DOHH2 (cell line): ENCODE results near the gene SPSB1.
A peak's percentile ranks its signal among the peaks of the same experiment; 100 is the strongest.

Experiments used
- H3F3A ChIP-seq: fragments of 200-600 bp; sonication (generic), shearing (Covaris generic); 2 replicates; pipeline ENCODE4 v1.6.0; 2016; ENCODE audit warnings: antibody characterized with exemption, mild to moderate bottlenecking; ENCODE audit not compliant: control insufficient read depth, insufficient read depth
- H3K27ac ChIP-seq: fragments of 200-600 bp; sonication (generic); 2 replicates; pipeline ENCODE4 v1.5.1; 2014; ENCODE audit warnings: low read depth, mild to moderate bottlenecking, low read length, moderate library complexity
- H3K27me3 ChIP-seq: fragments of 200-600 bp; sonication (generic); 2 replicates; pipeline ENCODE4 v1.6.1; 2014; ENCODE audit warnings: mild to moderate bottlenecking, low read length, mixed read lengths; ENCODE audit not compliant: control insufficient read depth
- H3K36me3 ChIP-seq: fragments of 200-600 bp; sonication (generic); 2 replicates; pipeline ENCODE4 v1.6.1; 2014; ENCODE audit warnings: mild to moderate bottlenecking, low read length, moderate library complexity, mixed read lengths; ENCODE audit not compliant: control insufficient read depth
- H3K4me1 ChIP-seq: fragments of 200-600 bp; sonication (generic); 2 replicates; pipeline ENCODE4 v1.6.1; 2014; ENCODE audit warnings: mild to moderate bottlenecking, low read length, mixed read lengths; ENCODE audit not compliant: control insufficient read depth
- H3K4me2 ChIP-seq: fragments of 200-600 bp; sonication (generic); 2 replicates; pipeline ENCODE4 v1.6.0; 2014; ENCODE audit warnings: mild to moderate bottlenecking, low read length, moderate library complexity
- H3K4me3 ChIP-seq: fragments of 200-600 bp; sonication (generic); 2 replicates; pipeline ENCODE4 v1.5.1; 2014; ENCODE audit warnings: mild to moderate bottlenecking, low read length, mixed read lengths
- H3K79me2 ChIP-seq: fragments of 200-600 bp; sonication (generic); 2 replicates; pipeline ENCODE4 v1.6.1; 2014; ENCODE audit warnings: mild to moderate bottlenecking, low read length, mixed read lengths; ENCODE audit not compliant: control insufficient read depth
- H3K9me2 ChIP-seq: fragments of 200-600 bp; sonication (generic); replicated peaks from 2 replicates; pipeline ENCODE4 v1.6.1; 2014; ENCODE audit warnings: mild to moderate bottlenecking, low read length, mixed read lengths; ENCODE audit not compliant: control insufficient read depth
- H3K9me3 ChIP-seq: fragments of 200-600 bp; sonication (generic); 2 replicates; pipeline ENCODE4 v1.6.1; 2014; ENCODE audit warnings: antibody characterized with exemption, low read length, mixed read lengths; ENCODE audit not compliant: control insufficient read depth, insufficient read depth
- H4K20me1 ChIP-seq: fragments of 200-600 bp; sonication (generic); 2 replicates; pipeline ENCODE4 v1.6.0; 2014; ENCODE audit warnings: low read depth, mild to moderate bottlenecking, antibody characterized with exemption, low read length, moderate library complexity; ENCODE audit not compliant: control insufficient read depth, insufficient read depth
- EZH2phosphoT487 ChIP-seq: fragments of 200-600 bp; sonication (generic); IDR thresholded peaks from 2 replicates; pipeline ENCODE4 v1.6.1; 2017; ENCODE audit warnings: borderline replicate concordance, mild to moderate bottlenecking, antibody characterized with exemption, low read length, moderate library complexity, mixed read lengths
- TF ChIP-seq, protein P1 (sequence below): fragments of 200-600 bp; sonication (generic); IDR thresholded peaks from one replicate; pipeline ENCODE4 v1.5.1; 2014; ENCODE audit warnings: antibody characterized with exemption, mild to moderate bottlenecking, low read depth, low read length; ENCODE audit not compliant: poor library complexity, severe bottlenecking

The SPSB1 gene

DNA sequence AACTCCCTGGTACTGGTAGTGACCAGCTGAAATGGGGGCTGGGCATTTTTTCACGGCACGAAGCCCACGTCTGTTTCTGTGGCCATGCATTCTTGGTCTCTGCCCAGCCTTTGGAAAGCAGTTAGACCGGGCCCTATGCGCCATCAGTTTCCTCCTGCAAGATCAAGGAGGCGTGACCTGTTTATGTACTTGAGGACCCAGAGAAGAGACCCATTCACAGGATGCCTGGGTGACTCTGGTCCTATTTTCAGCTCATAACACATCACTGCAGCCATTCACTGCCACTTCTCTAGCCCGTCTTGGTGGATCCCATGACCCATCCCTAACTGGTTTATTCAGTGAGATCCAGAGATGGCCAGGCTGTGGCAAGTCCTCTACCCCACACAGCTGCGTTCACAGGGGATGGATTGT lies 70.4 kb downstream of the SPSB1 start:
- H3K27ac ChIP-seq = no peak overlapping the region
- H3K36me3 ChIP-seq = no peaks in the 10 kb centered on the region
- no peaks in the 10 kb centered on the region for H4K20me1 ChIP-seq
- TF ChIP-seq, protein P1, sequence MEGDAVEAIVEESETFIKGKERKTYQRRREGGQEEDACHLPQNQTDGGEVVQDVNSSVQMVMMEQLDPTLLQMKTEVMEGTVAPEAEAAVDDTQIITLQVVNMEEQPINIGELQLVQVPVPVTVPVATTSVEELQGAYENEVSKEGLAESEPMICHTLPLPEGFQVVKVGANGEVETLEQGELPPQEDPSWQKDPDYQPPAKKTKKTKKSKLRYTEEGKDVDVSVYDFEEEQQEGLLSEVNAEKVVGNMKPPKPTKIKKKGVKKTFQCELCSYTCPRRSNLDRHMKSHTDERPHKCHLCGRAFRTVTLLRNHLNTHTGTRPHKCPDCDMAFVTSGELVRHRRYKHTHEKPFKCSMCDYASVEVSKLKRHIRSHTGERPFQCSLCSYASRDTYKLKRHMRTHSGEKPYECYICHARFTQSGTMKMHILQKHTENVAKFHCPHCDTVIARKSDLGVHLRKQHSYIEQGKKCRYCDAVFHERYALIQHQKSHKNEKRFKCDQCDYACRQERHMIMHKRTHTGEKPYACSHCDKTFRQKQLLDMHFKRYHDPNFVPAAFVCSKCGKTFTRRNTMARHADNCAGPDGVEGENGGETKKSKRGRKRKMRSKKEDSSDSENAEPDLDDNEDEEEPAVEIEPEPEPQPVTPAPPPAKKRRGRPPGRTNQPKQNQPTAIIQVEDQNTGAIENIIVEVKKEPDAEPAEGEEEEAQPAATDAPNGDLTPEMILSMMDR = no peak
- no peak for TF ChIP-seq EZH2phosphoT487
- H3K9me3 ChIP-seq = no peaks in the 10 kb centered on the region
- peak overlapping the region; percentile 58 for H3K4me3 ChIP-seq
- no peaks in the 10 kb centered on the region for H3F3A ChIP-seq
- peak overlapping the region; percentile 68 for H3K4me2 ChIP-seq
- H3K27me3 ChIP-seq = no peaks in the 10 kb centered on the region
- peaks cover 12% of the 10 kb centered on the region for H3K79me2 ChIP-seq
- no peaks in the 10 kb centered on the region for H3K9me2 ChIP-seq
- H3K4me1 ChIP-seq = peaks cover 23% of the 10 kb centered on the region

- no peaks in the 10 kb centered on the region for H3K36me3 ChIP-seq
- peaks cover 30% of the 10 kb centered on the region for H3K4me1 ChIP-seq
- TF ChIP-seq, protein P1 = no peak
- TF ChIP-seq EZH2phosphoT487 = no peak
- H3K4me3 ChIP-seq = no peak overlapping the region
- no peaks in the 10 kb centered on the region for H3K27me3 ChIP-seq
- no peaks in the 10 kb centered on the region for H4K20me1 ChIP-seq
- no peak overlapping the region for H3K27ac ChIP-seq
- H3K9me2 ChIP-seq = no peaks in the 10 kb centered on the region
- H3K9me3 ChIP-seq = no peaks in the 10 kb centered on the region
- H3K79me2 ChIP-seq = peaks cover 12% of the 10 kb centered on the region
- H3K4me2 ChIP-seq = no peak overlapping the region
- H3F3A ChIP-seq = no peaks in the 10 kb centered on the region
These were observed 73.6 kb downstream of the SPSB1 start for GRCh38 chr1:9366298-9366697.

DNA sequence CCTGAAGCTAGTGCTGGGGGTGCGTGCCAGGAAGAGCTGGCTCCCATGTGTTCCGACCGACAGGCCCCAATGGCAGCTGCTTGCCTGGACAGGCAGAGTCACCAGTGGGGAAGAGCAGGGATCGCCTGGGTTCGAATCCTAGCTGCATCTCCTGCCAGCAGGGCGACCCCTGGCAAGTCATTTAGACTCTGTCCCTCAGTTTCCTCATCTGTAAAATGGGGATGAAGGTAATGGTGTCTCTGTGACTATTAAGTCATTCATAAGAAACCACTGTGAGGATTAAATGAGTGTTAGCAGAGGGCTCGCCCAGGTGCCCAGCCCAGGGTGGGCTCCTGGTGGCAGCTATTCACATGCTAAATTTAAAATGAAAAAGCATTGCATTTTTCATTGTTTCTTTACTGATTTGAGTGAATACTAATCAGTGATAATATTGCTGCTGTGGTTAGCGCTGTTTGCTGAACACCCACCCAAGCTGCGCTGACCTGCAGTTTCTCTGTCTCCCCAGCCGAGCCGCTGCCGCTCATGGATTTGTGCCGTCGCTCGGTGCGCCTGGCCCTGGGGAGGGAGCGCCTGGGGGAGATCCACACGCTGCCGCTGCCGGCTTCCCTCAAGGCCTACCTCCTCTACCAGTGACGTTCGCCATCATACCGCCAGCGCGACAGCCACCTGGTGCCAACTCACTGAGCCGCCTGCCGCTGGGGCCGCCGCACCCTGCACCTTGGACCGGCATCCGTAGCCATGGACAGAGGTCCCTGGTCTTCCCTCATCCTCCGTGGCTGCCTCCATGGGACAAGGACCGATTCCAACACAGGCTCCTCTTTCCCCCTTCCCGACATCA lies 74.5 kb downstream of the SPSB1 start:
- Histone ChIP-seq H3K27me3 (no peaks in the 10 kb centered on the region), H3K4me1 (peaks cover 21% of the 10 kb centered on the region), H3F3A (no peaks in the 10 kb centered on the region), H3K27ac (no peak overlapping the region), H3K9me3 (no peaks in the 10 kb centered on the region), H3K4me3 (no peak overlapping the region), H3K9me2 (no peaks in the 10 kb centered on the region), H4K20me1 (no peaks in the 10 kb centered on the region), H3K4me2 (no peak overlapping the region), H3K79me2 (peaks cover 12% of the 10 kb centered on the region), H3K36me3 (no peaks in the 10 kb centered on the region)
- TF ChIP-seq, protein P1 = no peak
- no peak for TF ChIP-seq EZH2phosphoT487
